Activated CD8-positive, alpha-beta memory T cell treated with anti-CD3 and anti-CD28 coated beads, Interleukin-2, amount 50 U/mL, for 24 hours (primary cell): ENCODE data around the gene TESMIN.

Experiments
- DNase-seq: peaks from one replicate; pipeline ENCODE4 v3.0.0-alpha.2; 2020; ENCODE audit errors: extremely low read depth

Gene TESMIN

DNA sequence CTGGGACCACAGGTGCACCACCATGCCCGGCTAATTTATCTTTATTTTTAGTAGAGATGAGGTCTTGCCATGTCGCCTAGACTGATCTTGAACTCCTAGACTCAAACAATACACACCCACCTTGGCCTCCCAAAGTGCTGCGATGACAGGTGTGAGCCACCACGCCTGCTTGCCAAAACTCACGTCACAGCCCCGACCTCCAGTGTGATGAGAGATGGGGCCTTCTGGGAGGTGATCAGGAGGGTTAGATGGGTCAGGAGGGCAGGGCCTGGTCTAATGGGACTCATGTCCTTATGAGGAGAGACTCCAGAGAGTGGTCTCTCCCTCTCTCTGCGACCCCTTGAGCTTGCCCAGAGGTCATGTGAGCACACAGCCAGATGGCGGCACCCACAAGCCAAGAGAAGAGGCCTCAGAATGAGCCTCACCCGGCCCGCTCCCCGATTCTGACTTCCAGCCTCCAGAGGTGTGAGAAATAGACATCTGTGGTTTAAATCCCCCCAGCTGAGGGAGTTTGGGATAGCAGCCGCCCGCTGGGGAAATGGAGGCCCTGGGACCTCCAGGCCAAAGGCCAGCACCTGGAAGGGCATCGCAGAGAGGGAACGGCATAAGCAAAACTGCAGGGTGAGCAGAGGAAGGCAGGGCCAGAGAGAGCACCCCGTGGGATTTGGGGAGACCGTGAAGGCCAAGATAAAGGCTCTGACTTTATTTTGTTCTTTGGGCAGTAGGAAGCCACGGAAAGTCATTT is 91.1 kb downstream of the TESMIN start:
- DNase-seq, result no peak

DNA sequence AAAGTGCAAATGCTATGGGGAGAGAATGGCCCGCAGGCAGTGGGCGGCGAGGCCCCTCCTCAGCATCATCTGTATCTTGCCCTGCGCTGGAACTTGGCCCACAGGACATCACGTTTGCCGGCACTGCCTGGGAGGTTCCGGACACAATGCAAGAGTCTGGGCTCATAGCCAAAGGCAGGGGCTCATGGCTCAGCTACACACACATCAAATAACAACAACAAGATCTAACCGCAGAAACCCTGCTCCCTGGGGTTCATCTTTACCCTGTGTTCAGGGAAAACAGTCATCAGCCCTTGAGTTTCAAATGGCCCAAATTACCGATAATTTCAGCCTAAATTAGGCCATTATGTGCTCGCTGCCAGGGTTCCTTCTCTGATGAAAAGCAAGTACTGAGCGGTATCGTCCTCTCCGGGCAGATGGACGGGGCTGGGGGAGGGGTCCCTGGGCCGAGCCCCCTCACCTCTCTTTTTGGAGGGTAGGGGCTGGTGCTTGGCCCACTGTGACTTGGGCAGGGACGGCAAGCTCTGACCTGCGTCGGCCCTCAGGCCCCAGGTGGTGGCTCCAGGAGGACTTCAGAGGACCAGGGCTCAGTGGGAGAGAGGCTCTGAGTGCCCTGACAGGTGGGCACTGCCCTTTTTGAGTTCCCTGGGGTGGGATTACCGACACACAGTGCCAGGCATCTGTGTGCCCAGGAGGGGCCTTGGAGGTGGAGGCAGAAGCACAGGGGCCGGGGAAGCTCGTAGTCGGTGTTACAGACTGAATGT is 92.0 kb downstream of the TESMIN start:
- DNase-seq, result no peak

DNA sequence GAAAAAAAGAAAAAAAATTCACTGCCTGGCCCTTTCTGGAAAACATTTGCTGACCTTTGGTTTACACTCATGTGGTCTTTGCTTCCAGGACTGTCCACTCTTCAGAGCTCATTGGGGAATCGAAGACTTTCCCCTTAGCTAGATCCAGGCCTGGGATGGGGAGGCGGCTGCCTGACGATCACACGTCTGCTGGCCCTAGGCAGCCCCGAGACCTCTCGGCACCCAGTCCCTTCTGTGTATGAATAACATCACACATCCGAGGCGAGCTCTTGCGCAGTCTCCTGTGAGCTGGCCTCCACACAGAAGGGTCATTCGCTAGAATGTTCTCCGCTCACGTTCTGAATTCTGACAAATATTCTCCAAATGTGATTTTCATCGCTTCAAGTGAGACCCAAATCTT is 92.7 kb downstream of the TESMIN start:
- DNase-seq, result no peak

DNA sequence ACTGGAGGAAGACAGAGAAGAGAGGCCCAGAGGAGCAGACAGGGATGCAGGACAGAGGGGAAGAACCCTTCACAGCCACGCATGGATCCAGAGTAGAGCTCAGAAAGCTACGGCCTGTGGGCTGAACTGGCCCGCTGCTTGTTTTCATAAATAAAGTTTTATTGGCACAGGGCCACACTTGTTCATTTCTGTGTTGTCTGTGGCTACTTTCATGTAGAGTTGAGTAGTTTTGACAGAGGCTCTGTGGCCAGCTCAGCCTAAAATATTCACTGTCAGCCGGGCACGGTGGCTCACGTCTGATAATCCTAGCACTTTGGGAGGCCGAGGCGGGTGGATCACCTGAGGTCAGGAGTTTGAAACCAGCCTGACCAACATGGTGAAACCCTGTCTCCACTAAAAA is 93.2 kb downstream of the TESMIN start:
- DNase-seq, result no peak
